GM18909 (cell line): Measurements from ENCODE around the gene STX19.
A peak's percentile ranks its signal among the peaks of the same experiment; 100 is the strongest.
"Not testable (repeated sequence)": the region's sequence is repeated elsewhere in the genome, so short reads cannot be mapped to it uniquely, and the experiment has no call there.

Experiments
- ATAC-seq: cut with Tn5 transposase; IDR thresholded peaks from one replicate; pipeline ENCODE4 v1.9.1; 2021; ENCODE audit warnings: mild to moderate bottlenecking; ENCODE audit not compliant: unreplicated experiment, poor library complexity

Gene STX19, protein sequence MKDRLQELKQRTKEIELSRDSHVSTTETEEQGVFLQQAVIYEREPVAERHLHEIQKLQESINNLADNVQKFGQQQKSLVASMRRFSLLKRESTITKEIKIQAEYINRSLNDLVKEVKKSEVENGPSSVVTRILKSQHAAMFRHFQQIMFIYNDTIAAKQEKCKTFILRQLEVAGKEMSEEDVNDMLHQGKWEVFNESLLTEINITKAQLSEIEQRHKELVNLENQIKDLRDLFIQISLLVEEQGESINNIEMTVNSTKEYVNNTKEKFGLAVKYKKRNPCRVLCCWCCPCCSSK

GRCh38 chr3:94028093-94028837 is at the start of gene STX19:
Gene STX19, minus strand, starts transcription at chr3:94028597. Its CDS starts 13,328 bp downstream, at chr3:94015269.
- ATAC-seq: no peak

- ATAC-seq: no peak
Measured at GRCh38 chr3:94076055-94076454, 47.7 kb upstream of the STX19 start.

- peak; percentile 87 for ATAC-seq
Measured at GRCh38 chr3:94071713-94072284, 43.4 kb upstream of the STX19 start.

- peak; percentile 63 for ATAC-seq
Measured at GRCh38 chr3:94070341-94070911, 42.0 kb upstream of the STX19 start.

GRCh38 chr3:94069194-94069813 is 40.9 kb upstream of the STX19 start:
- ATAC-seq: no peak

DNA sequence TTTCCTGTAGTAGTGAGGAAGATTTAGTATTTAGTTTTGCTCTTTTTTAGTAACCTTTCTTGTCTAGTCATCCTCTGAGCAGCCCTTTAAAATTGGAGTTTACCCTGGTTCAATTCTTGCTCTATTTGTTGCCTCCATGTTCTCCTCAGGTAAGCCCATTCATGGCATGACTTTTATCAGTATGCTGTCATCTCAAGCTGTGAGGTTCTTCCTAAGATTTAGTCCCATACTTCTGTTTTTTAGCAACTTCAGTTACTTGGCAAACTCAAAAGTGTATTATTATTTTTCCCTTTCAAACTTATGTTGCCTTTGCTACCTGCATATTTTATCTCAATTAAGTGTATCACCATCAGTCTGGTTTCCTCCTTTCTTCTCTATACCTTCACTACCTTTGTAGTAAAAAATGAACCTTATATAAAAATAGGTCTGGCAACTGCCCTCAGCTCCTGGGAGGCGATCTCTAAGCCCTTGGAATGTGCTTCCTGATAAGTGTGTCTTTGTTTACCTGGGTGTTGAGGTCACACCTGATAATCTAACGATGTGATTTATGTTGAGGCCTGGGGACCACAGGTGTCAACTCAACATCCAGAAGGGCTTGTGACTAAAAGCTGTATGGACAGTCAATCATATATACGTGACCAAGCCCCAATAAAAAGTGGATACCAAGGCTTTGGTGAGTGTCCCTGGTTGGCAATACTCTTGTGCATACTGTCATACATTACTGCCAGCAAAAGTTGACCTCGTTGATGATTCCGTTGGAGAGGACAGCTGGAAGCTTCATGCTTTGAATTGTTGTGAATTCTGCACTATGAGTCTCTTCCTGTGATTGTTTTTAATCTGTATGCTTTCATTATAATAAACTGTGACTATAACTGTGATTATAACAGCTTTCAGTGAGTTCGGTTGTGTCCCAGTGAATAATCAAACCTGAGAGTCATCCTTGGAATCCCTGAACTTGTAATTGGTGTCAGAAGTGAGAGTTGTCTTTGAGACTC is 38.4 kb upstream of the STX19 start:
- no peak for ATAC-seq

DNA sequence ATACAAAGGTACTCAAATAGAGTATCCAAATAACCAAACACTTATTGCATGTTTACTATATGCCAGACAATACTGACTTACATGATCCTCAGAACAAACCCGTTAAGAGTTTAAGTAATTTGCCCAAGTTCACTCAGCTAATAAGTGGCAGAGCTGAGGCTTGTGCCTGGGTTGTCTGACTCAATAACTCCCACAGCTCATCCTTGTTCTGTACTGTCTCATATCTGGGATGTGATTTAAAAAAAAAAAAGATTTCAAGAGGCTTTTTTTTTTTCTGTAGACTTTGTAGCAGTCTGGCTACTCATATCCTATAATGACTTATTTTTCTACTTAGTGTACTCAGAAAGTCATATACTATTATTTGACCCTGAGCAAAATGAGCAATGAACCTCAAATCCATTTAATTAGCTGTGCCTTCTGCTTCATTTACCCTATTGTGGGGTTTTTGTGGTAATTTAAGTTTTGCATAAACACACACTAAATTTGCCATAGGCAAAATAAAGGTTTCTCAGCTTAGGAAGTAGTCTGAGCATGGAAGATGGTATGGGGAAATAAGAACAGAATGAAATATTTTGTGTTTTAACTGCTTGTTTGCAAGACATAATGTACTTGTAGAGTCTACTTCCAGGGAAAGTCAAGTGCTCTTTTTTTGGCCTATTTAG is 37.6 kb upstream of the STX19 start:
- ATAC-seq: no peak

DNA sequence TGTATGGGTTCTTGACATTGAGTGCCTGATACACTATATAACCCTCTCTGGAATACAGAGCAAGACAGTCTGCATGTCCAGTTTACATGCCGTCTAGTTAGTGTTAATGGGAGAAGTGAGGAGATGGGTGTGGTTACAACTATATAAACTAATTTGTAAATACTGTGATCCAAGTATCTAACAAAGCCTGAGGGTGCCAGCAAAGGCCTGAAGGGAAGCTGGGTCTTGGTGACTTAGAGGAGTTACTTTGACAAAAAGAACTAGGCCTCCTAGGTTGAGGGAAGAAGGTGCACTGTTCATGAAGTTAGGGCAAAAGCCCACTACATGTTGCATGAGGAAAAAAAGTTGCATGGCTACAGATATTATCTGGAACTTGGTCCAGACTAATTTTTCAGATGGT is 36.7 kb upstream of the STX19 start:
- no peak for ATAC-seq

DNA sequence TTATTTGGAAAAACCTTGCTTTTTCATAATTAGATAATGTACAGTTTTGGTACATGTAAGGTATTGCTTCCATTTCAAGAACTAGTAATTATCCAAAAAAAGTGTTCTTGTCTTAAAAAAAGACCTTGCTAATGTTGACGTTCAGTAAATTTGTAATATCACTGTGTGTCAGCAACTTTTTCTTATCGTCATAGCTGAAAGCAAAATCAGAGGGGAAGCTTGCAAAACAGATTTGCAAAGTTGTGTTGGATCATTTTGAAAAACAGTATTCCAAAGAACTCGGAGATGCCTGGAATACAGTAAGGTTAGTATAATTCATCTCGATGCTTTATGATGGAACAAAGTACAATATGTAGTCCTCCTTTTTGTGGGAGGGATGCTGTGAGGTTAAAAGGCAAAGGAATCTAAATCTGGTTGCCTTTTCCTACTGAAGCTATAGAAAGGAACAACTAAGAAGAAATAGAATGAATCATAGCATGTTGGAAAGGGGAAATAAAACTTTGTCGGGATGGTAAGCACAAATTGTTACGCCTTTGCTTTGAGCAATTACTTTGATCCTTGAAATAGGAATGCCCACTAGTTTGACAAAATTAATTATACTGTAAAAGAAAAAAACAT is 36.0 kb upstream of the STX19 start:
- no peak for ATAC-seq

DNA sequence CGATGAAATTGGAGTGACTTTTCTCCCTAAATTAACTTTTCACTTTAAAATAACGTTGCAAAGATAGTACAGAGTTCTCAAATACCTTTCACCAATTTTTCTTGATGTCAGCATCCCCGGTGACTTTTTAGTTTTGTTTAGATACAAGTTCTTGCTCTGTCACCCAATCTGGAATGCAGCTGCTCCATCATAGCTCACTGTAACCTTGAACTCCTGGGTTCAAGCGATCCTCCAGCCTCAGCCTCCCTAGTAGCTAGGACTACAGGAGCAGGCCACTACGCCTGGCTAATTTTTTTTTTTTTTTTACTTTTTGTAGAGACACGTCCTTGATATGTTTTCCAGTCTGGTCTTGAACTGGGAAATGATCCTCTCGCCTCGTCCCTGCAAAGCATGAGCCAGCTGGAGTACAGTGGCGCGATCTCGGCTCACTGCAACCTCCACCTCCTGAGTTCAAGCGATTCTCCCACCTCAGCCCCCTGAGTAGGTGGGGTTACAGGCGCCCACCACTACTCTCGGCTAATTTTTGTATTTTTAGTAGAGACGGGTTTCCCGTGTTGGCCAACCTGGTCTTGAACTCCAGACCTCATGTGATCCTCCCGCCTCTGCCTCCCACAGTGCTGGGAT is 35.2 kb upstream of the STX19 start:
- no peak for ATAC-seq

- ATAC-seq: peak; percentile 95
Measured at GRCh38 chr3:94062513-94063404, 34.4 kb upstream of the STX19 start, which contains the start of the genes DHFR2 and NSUN3. Gene DHFR2, minus strand, starts transcription at chr3:94062916. Its CDS starts 1,405 bp downstream, at chr3:94061511. Gene NSUN3, plus strand, starts transcription at chr3:94063061. Its CDS starts 66 bp downstream, at chr3:94063127.

DNA sequence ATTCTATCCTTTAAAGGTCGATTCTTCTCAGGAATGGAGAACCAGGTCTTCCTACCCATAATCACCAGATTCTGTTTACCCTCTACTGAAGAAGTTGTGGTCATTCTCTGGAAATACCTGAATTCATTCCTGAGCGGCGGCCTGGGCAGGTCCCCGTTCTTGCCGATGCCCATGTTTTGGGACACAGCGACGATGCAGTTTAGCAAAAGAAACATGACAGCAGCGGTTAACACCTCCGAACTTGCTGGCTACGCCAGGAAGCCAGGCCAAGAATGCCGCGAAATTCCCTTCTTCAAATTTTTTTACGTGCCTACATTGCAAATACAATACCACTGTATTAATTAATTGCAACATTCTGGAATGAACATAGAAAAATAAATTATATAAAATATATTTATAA is 32.9 kb upstream of the STX19 start:
- ATAC-seq: no peak

- ATAC-seq: no peak
Measured at GRCh38 chr3:94050546-94050945, 22.1 kb upstream of the STX19 start.

- ATAC-seq: no peak
Measured at GRCh38 chr3:94049267-94049666, 20.9 kb upstream of the STX19 start.

- ATAC-seq: no peak
Measured at GRCh38 chr3:94046533-94046932, 18.1 kb upstream of the STX19 start.

- ATAC-seq: not testable (repeated sequence)
Measured at GRCh38 chr3:94044100-94044936, 15.9 kb upstream of the STX19 start.
